GM19324 (cell line): Measurements from ENCODE around the gene PUSL1.

Source experiments
- ATAC-seq: cut with Tn5 transposase; IDR thresholded peaks from one replicate; pipeline ENCODE4 v1.9.1; 2021; ENCODE audit warnings: mild to moderate bottlenecking, moderate library complexity; ENCODE audit not compliant: unreplicated experiment, low FRiP score

The PUSL1 gene

DNA sequence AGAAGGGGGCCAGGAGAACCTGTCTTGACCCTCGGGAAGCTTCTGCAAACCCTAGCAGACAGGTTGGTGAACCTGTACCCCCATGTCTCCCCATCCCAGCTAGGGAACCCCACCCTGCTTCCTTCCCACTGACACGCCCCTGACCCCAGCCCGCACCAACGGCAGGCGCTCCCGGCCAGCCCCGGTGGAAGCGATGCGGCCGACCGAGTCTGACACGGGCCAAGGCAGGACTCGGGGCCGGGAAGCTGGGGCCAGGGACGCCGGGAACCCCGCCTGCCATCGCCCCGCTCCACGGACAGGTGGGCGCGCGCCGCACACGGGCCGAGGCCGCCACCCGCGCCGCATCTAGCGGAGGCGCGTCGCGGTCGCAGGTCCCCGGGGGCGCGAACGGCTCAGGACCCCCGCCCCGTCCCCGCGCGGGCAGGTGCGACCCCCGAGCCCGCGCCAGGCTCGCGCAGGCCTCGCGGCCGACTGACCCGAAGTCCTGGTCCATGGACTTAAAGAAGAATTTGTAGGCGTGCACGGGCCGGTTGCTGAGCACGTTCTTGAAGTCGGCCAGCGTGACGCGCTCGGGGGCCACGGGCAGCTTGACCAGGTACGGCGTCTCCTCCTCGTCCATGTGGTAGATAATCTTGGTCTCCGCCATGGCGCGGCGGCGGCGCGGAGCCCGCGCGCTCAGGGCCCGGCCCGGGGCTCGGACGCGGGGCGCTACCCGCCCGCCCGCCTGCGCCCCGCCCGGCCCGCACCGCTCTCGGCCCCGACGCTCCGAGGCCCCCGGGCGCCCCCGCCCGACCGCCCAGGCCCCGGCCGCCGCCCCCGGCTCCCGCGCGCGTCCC is 40.2 kb downstream of the PUSL1 start:
- peak; percentile 37 for ATAC-seq

DNA sequence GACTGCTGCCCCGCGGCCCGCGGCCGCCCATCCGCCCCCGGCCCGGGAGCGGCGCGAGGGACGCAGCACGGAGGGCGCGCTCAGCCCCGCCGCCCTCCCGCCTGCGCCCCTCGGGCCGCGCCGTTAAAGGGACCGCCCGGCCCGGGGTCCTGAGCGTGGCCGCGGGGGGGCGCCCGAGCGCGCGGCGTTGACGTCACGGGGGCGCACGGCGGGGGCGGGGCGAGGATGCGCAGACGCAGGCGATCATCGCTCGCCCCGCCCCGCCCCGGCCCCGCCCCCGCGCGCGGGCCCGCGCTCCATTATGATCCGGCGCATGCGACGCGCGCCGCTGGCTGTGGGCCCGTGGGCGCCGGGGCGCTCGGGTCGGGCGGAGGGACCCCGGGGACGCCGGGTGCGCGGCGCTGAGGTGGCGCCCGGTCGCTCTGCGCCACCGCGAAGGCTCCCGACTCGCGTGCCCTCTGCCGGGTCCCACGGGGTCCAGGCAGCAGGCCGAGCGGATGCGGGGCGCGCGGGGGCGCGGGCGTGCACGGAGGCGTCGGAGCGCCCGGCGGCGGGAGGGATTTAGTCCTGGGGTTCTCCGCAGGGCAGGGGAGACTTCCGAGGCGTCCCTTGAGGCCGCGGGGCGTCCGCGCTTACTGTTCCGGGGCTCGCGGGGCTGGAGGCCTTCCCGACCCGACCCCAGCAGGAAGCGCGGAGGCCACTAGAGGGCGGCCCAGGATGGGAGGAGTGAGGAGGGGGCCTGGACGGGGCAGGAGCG is 41.0 kb downstream of the PUSL1 start, which contains the start of gene DVL1:
Gene DVL1 (minus strand): TSS at position 163 of the 757 bp plus-strand sequence. CDS start 353 bp downstream, outside the sequence.
- peak; percentile 74 for ATAC-seq

DNA sequence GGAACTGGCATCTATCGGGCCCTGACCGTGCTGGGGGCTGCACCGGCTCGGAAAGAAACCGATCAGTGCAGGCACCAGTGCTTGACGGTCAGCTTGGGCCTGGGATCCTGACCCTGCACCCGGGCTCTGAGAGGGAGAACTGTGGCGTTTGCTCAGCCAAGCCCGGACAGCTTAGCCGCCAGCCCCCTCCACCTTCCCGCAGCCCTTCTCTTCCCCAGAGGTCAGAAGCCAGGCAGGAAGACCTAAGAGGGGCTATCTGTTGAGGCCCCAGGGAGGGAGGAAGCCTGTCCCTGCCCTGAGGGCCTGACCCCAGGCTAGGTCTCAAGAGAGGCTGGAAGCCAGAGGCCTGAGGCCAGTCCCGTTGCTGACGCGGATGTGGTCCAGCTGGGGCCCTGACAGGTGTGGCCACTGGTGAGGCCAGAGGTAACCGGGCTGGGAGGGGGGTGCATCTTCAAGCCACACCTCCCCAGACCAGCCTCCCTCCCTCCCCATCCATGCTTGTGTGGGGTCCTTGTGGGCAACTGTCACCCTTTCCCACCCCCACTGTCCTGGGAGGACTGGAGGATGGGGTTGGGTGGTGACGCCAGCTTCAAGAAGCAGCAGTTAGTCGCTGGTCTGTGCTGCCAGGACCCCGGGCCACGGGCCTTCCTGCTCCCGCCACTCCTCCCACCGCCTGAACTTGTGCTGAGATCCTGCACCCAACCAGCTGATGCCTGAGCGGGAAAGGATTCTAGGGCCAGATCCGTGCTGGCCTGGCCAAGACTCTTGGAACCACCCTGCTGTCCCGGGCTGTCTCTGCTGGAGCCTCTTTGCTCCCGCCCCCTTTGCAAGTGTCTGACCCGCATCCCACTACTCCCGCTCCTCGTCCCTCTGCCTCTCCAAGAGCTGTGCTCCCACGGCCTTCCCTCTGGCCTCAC is 43.4 kb downstream of the PUSL1 start:
- ATAC-seq: no peak

DNA sequence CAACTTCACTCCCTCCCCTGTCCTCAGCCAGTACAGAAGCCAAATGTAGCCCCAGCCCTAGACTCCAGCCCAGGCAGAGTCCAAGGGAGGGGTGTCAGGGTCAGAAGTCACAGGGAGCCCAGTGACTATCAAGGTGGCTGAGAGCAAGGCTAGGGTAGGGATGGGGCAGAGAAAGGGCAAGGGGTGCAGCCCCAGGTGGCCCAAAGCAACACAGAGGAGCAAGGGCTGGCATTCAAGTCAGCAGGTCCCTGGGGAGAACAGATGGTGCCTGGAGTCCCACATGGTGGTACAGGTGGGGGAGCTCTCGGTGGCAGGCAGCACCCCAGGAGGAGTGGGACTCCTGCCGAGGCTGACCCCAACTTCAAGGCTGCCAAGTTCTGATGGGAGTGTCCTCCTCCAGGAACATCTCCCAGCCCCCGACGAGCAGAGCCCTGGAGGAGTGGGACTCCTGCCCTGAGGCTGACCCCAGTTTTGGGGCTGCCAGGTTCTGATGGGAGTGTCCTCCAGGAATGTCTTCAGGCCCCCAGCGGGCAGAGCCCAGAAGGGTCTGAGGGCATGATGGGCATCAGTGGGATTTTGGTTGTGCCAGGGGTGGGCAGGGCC is 44.5 kb downstream of the PUSL1 start:
- ATAC-seq: no peak

DNA sequence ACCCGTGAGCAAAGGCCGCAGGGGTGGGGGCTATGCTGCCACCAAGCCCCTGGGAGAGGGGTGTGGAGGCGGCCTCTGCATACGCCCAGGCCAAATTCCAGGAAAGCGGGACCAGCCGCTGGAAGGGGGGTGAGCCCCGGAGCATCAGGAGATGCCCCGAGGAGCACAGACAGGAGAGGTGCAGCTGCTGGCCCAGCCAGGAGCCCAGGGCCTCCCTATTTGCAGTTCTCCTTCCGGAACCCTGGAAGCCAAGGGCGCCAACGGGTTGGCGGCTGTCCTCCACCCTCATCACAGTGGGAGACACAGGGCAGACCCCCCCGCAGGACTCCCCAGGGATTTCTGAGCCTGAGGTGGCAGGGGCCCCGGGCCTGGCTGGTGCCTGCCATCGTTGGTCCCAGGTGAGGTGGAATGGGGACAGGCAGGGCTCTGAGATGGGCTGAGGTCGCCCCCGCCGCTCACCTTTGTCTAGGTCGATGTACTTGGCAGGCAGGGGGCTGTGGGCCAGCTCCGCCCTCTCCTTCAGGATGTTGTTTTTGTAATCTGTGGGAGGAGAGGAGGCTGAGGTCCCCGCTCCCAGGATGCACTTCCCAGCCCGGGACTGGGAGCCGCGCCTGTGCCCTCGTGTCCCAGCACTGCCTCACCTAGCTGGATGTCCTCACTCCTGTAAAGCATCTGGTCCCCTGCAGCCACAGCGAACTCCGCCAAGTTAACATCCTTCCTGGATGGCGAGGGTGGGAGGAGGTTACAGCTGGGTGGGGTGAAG is 45.2 kb downstream of the PUSL1 start:
- ATAC-seq: no peak

DNA sequence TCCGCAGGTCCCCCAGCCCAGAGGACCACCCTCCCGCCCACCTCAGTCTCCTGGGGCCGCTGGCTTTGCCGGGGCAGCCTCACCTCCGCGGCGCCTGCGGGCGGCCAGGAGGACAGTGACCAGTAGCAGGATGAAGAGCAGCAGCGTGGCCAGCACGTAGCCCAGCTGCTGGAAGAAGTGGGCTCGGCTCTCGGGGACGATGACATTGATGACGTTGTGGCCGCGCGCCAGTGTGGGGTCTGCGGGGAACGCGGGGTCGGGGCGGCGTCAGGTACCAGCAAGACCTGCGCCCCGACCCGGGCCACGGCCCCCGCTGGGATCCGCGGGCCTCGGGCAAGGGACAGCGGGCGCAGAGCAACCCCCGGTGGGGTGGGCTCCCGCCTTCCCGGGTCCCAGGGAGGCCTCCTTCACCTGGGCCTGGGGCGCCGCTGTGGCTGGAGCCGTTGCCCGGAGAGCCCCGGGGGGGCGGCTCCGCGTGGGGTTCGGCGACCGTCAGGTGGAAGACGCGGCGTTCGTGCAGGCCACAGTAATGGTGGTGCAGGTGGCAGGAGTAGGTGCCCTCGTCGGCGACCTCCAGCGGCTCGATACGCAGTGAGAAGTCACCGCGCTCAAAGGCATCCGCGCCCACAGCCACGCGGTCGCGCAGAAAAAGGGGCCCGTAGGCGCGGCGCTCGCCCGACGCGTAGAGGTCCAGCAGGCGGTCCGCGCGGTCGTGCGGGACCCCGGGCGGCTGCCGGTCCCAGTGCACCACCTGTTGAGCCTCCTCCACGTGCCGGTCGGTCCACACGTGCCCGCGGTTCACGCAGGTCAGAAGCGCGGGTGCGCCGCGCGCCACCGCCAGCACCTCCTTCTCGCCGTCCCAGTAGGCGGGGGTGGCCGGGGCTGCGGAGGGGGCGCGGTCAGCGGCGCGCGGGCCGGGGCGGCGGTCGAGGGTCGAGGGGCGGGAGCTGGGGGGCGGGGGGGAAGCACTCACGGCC is 46.2 kb downstream of the PUSL1 start:
- no peak for ATAC-seq

DNA sequence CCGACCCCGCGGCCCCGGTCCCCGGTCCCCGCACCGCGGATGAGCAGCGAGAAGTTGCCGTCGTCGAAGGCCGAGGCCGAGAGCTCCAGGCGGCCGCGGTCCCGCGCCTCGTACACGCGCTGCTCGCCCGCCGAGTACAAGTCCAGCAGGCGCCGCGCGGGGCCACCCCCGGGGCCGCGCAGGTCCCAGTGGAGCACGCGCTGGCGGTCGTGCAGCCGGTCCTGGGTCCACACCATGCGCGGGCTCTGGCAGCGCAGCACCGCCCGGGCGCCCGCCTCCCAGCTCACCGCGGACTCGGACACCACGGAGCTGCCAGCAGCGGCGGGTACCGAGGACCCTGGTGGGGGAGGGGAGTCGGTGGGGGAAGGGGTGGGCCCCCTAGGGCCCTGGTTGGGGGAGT is 47.0 kb downstream of the PUSL1 start:
- ATAC-seq: no peak

DNA sequence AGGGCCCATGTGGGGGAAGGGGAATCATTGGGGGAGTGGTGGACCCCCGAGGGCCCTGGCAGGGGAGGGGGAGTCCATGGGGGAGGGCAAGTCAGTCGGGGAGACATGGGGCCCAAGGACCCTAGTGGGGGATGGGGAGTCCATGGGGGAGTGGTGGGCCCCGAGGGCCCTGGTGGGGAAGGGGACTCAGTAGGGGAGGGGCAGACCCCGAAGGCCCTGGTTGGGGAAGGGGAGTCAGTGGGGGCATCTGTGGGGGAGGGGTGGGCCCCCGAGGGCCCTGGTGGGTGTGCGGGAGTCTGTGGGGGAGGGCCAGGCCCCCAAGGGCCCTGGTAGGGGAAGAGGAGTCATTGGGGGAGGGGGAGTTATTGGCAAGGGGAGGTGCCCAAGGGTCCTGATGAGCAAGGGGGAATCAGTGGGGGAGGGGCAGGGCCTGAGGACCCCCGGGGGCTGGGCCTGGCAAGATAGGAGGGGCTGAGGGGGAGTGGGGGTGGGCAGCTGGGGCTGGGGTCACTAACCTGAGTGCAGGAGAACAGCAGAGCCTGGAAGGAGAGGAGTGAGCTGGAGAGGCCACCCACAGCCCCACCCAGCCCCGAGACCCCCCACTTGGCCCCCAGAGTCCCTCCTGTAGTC is 47.9 kb downstream of the PUSL1 start:
- ATAC-seq: no peak

DNA sequence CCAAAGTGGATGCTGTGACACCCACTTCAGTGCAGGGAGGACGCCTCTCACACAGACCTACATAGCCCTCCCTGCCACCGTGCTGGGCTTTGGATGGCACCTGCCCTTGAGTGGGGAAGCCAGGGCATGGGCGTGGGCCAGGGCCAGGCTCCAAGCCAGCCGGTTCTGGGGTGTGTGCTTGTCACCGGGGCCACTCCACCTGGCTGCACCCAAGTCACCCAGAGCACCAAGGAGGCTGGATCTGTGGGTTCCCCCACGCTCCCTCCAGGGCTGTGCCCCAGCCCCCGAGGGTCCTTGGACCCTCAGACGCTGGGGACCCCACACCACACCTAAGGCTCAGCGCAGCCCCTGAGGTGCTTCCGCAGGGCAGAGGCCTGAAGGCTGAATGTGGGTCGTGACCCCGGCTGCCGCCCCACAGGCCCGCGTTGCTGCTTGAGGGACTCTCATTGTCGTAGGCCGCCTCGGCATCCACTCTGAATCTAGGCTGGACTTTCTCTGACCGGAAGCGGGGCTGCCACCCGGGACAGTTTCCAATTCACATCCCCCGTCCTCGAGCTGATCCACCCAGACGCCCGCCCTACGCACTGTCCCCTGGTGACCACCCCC is 48.5 kb downstream of the PUSL1 start:
- ATAC-seq: no peak

DNA sequence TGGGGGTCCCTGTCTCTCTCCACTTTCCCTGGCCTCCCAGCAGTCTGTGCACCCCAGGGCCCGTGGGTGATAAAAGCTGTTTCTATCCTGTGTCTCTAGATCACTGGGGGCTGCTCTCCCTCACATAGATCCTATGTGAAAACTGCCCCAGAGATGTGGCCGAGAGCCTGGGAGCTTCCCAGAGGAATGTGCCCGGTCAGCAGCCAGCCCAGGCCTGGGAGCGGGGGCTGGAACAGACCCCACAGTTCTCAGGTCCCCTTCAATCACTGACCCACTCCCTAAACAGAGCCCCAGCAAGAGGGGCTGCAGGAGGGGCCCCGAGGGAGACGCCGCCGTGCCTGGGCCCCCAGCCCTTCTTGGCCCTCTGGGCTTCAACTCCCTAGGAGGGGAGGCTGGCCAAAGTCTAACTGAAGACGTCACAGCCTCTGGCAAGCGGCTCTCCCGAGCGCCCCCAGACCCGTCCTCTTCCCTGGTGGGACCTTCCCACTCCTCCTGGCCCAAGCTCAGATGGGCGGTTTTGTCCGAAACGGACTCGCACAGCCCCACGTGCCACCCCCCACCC is 49.6 kb downstream of the PUSL1 start:
- no peak for ATAC-seq

DNA sequence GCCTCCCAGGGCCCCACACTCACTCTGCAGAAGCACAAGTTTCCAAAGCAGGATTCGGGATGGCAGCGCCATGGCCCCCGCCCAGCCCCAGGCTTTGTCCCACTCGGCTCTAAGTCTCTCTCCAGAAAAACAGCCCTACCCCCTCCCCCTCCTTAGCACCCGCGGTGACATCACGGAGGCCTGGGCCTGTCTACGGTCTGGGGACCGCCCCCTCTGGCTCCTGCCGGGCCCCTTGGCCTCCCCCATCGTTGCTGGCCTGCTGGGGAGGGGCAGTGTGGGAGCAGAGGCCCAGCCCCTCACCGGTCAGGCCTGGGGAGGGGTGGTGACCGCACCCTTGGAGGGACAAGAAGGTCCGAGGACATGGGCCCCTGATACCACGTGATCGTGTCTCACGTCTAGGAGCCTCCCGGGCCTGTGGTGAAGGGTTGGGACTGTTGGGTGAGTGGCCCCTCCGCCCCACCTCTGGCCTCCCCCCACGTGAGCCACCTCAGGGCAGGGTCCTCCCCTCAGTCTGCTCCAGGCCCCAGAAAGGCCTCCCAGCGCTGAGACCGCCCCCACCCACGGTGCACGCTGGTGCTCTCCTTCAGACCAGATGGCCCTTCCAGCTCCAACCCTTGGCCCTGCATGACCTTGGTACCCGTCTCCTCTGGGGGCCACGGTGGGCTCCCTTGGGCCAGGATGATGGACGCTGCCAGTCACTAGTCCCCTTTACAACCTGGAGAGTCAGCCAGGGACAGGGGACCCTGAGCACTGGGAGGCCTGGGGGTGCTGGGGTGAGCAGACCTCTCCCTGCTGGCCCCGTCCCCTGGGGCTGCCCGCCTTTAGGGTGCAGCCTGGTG is 50.3 kb downstream of the PUSL1 start, which contains the start of gene MXRA8:
Gene MXRA8 (minus strand): TSS at position 123 of the 839 bp plus-strand sequence. CDS start 51 bp downstream, at position 72.
- ATAC-seq: no peak

DNA sequence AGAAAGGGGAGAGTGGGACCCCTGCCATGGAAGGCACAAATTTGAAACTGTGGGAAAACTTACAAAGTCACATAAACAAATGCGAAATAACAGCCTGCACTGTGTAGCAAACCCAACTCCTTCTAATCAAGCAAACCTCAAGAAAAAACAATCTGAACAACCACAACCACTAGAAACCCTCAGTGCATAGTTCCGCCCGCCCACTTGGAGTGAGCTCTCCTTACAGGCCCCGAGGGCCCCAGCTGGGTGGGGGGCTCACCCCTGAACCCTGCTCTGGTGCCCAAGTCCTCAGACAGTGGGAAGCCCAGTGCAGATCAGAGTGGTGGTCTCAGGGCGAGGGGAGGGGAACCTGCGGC is 50.9 kb downstream of the PUSL1 start:
- ATAC-seq: no peak

DNA sequence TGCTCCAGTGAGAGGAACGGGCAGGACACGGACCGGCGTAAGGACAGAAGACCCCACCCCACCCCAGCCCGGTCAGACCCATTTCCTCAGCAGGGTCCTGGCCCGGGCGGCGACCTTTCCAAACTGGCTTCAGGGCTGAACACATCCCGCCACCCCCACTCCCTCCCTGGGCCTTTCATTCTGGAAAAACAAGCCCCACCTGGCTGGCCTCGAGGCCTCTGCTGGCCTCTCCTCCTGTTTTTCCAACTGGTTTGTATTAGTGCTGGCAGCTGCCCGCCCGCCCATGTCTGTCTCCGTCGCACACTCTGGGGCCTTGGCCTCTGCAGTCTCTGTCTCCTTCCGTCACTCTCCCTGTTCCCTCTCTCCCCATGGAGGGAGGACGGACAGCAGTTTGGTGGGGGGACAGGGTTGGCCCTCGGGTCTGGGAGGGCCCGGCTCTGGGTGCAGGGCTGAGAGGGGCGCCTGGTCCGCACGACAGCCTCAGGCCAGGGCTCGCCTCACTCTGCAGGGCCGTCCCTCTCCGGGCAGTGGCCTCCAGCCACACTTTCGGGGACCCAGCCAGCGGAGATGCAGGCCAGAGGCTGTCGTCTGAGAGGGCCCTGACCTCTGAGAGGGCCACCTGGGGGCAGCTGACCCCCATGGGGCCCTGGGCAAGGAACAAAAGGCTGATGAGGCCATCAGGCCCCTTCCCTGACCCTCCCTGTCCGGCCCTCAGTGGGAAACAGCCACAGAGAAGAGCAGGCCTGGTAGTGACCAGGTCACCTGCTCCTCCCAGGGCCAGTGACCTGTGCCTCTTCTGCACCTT is 51.5 kb downstream of the PUSL1 start:
- no peak for ATAC-seq

DNA sequence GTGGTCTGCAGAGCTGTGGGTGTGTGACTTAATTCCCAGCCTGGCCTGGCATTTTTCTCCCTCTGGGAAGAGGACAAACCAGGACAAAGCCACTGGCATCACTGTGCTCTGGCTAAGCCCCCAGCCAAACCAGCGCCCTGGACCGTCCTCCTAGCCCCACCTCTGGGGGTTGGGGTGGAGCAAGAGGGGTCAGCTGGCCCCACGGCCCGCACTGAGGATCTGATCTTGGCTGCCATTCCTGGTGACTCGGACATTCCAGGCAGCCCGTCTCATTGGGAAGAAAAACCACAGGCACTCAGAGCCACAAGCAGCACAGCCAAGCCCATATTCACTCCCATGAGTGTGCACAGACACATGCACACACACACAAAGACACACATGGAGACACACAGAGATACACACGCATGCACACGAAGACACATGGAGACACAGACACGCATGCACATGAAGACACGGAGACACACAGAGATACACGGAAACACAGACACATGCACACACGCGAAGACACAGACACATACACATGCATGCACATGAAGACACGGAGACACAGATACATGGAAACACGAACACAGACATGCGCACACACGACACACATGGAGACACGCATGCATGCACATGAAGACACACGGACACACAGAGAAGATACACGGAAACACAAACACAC is 52.2 kb downstream of the PUSL1 start:
- ATAC-seq: no peak
